Tibial artery (tissue), 4 donors: ENCODE results near the gene RRAS2.

Experiments
- DNase-seq, 2 donors: peaks; one replicate each; pipeline ENCODE4 v3.0.0-alpha.2; 2019
- H3K27ac ChIP-seq, 2 donors: fragments of 200-600 bp; sonication (generic) in 1 of 2; 1 replicate in 1 of 2; 2 replicates in 1 of 2; pipeline ENCODE4 v1.5.1; 2018 to 2019; ENCODE audit warnings: mild to moderate bottlenecking in 1 of 2
- H3K27me3 ChIP-seq, 2 donors: fragments of 200-600 bp; sonication (generic) in 1 of 2; one replicate each; pipeline versions ENCODE4 v1.5.1 to v1.6.0; 2016 to 2019
- H3K36me3 ChIP-seq, 3 donors: fragments of 200-600 bp; sonication (generic) in 2 of 3; one replicate each; pipeline ENCODE4 v1.5.1; 2016 to 2019; ENCODE audit warnings: mild to moderate bottlenecking in 2 of 3
- H3K4me1 ChIP-seq, 4 donors: fragments of 200-600 bp; sonication (generic) in 2 of 4; 1 replicate in 3 of 4; 2 replicates in 1 of 4; pipeline ENCODE4 v1.5.1; 2016 to 2019
- H3K4me3 ChIP-seq, 2 donors: fragments of 200-600 bp; sonication (generic) in 1 of 2; 1 replicate in 1 of 2; 2 replicates in 1 of 2; pipeline ENCODE4 v1.5.1; 2018 to 2019; ENCODE audit warnings: mild to moderate bottlenecking in 2 of 2
- H3K9me3 ChIP-seq, 3 donors: fragments of 200-600 bp; sonication (generic) in 1 of 3; one replicate each; pipeline ENCODE4 v1.5.1; 2016 to 2019
- CTCF ChIP-seq, 2 experiments: fragments of 200-600 bp in 1 of 2; fragments of 450-650 bp in 1 of 2; IDR thresholded peaks; one replicate each; pipeline ENCODE4 v1.5.1; 2017 to 2019; ENCODE audit warnings: antibody characterized with exemption in 2 of 2, mild to moderate bottlenecking in 1 of 2, moderate library complexity in 1 of 2
- intact Hi-C: fragments of 100-400 bp; cut with DNase I; formaldehyde crosslinking; loops from one replicate; pipeline ENCODE4 v1.15.0; 2023; ENCODE audit warnings: low total_unique reads

Gene RRAS2

GRCh38 chr11:14393889-14394288 is 34.9 kb upstream of the RRAS2 start:
- Histone ChIP-seq H3K36me3 (no peaks in the 10 kb centered on the region), H3K27me3 (no peaks in the 10 kb centered on the region), H3K4me1 (no peaks in the 10 kb centered on the region), H3K9me3 (no peaks in the 10 kb centered on the region), H3K27ac (no peak overlapping the region), H3K4me3 (no peak overlapping the region)
- no peak for TF ChIP-seq CTCF (IDR thresholded peaks at IDR 0.05)
- intact Hi-C loops, result no loop called here
- DNase-seq, result no peak

- intact Hi-C loops, result no loop called here
These were observed 34.1 kb upstream of the RRAS2 start for GRCh38 chr11:14393129-14393528.

GRCh38 chr11:14390669-14391068 is 31.7 kb upstream of the RRAS2 start:
- intact Hi-C loops, result no loop called here
- TF ChIP-seq CTCF (IDR thresholded peaks at IDR 0.05), result no peak
- H3K27me3 ChIP-seq, result no peaks in the 10 kb centered on the region

More at GRCh38 chr11:14393129-14393528, 34.1 kb upstream of the RRAS2 start:
- Histone ChIP-seq H3K9me3 (no peaks in the 10 kb centered on the region), H3K4me3 (no peak overlapping the region), H3K27me3 (no peaks in the 10 kb centered on the region), H3K27ac (no peak overlapping the region), H3K4me1 (no peaks in the 10 kb centered on the region), H3K36me3 (no peaks in the 10 kb centered on the region)
- no peak for DNase-seq
- no peak for TF ChIP-seq CTCF (IDR thresholded peaks at IDR 0.05)

GRCh38 chr11:14388352-14388751 is 29.4 kb upstream of the RRAS2 start:
- no peak for DNase-seq
- H3K36me3 ChIP-seq, result no peaks in the 10 kb centered on the region
- intact Hi-C loops, result no loop called here
- no peaks in the 10 kb centered on the region for H3K27me3 ChIP-seq
- no peak overlapping the region for H3K4me3 ChIP-seq
- no peak for TF ChIP-seq CTCF (IDR thresholded peaks at IDR 0.05)
- peaks cover 0 to 21% (median 6%) of the 10 kb centered on the region in 4 donors for H3K4me1 ChIP-seq
- H3K9me3 ChIP-seq, result no peaks in the 10 kb centered on the region
- H3K27ac ChIP-seq, result no peak overlapping the region

More at GRCh38 chr11:14390669-14391068, 31.7 kb upstream of the RRAS2 start:
- no peak for DNase-seq
- Histone ChIP-seq H3K27ac (no peak overlapping the region), H3K4me3 (no peak overlapping the region), H3K36me3 (no peaks in the 10 kb centered on the region), H3K4me1 (no peaks in the 10 kb centered on the region), H3K9me3 (no peaks in the 10 kb centered on the region)

GRCh38 chr11:14386895-14387480 is 28.0 kb upstream of the RRAS2 start:
- no peaks in the 10 kb centered on the region for H3K36me3 ChIP-seq
- no peaks in the 10 kb centered on the region for H3K9me3 ChIP-seq
- intact Hi-C loops, result no loop called here
- no peak for DNase-seq
- H3K4me3 ChIP-seq, result no peak overlapping the region
- TF ChIP-seq CTCF (IDR thresholded peaks at IDR 0.05), result no peak
- H3K4me1 ChIP-seq, result peaks cover 0 to 22% (median 6%) of the 10 kb centered on the region in 4 donors
- H3K27me3 ChIP-seq, result no peaks in the 10 kb centered on the region
- H3K27ac ChIP-seq, result no peak overlapping the region

GRCh38 chr11:14386081-14386480 is 27.1 kb upstream of the RRAS2 start:
- H3K9me3 ChIP-seq, result no peaks in the 10 kb centered on the region
- no peaks in the 10 kb centered on the region for H3K27me3 ChIP-seq
- no peaks in the 10 kb centered on the region for H3K36me3 ChIP-seq
- no peak overlapping the region for H3K27ac ChIP-seq
- H3K4me1 ChIP-seq, result peaks cover 0 to 28% (median 9%) of the 10 kb centered on the region in 4 donors
- H3K4me3 ChIP-seq, result no peak overlapping the region
- DNase-seq, result no peak
- intact Hi-C loops, result no loop called here
- no peak for TF ChIP-seq CTCF (IDR thresholded peaks at IDR 0.05)
